NCI-H526 treated with DMSO at 0.1 percent for 48 hours (cell line): ENCODE measurements around the gene PPP1R13B.
"Not testable (repeated sequence)": the region's sequence is repeated elsewhere in the genome, so short reads cannot be mapped to it uniquely, and the experiment has no call there.

Experiments used
- DNase-seq: peaks from one replicate; lab custom pipeline; 2025; lab: John Stamatoyannopoulos, UW

PPP1R13B gene, protein sequence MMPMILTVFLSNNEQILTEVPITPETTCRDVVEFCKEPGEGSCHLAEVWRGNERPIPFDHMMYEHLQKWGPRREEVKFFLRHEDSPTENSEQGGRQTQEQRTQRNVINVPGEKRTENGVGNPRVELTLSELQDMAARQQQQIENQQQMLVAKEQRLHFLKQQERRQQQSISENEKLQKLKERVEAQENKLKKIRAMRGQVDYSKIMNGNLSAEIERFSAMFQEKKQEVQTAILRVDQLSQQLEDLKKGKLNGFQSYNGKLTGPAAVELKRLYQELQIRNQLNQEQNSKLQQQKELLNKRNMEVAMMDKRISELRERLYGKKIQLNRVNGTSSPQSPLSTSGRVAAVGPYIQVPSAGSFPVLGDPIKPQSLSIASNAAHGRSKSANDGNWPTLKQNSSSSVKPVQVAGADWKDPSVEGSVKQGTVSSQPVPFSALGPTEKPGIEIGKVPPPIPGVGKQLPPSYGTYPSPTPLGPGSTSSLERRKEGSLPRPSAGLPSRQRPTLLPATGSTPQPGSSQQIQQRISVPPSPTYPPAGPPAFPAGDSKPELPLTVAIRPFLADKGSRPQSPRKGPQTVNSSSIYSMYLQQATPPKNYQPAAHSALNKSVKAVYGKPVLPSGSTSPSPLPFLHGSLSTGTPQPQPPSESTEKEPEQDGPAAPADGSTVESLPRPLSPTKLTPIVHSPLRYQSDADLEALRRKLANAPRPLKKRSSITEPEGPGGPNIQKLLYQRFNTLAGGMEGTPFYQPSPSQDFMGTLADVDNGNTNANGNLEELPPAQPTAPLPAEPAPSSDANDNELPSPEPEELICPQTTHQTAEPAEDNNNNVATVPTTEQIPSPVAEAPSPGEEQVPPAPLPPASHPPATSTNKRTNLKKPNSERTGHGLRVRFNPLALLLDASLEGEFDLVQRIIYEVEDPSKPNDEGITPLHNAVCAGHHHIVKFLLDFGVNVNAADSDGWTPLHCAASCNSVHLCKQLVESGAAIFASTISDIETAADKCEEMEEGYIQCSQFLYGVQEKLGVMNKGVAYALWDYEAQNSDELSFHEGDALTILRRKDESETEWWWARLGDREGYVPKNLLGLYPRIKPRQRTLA

DNA sequence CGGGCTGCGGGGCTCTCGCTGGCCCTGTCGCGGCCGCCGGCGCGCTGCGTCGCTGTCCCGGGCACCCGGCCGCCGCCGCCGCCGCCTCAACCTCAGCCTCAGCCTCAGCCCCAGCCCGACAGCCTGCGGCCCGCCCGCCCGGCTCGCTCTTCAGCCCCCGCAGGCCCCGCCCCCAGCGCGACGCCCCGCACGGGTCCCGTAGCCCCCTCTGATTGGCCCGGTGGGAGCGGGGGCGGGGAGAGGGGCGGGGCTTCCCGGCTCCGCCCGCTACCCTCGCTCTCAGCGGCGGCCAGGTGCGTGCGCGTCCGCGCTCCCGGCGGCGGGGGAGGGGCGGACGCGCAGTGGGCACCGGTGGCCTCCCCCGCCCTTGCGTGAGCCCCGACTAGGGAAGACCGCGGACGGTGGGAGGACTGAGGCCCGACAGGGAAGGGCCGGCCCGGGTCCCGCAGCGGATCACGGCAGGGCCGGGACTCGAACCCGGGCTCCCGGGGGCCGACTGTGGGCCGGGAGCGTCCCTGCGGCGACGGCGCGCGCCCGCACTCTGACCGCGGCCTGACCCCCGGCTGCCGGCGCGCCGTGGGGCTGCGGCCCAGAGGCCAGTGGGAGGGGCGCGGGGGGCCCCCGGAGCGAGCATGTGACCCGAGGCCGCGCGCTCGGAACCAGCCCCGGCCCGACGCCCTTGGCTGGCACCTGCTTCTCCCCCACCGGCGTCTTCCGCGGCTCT lies at the start of gene PPP1R13B:
Gene PPP1R13B (minus strand): TSS at position 125 of the 724 bp plus-strand sequence. CDS start 268 bp downstream, outside the sequence.
- peak; percentile 71 for DNase-seq

GRCh38 chr14:103896578-103896977 lies 49.2 kb upstream of the PPP1R13B start:
- DNase-seq = no peak

- DNase-seq = no peak
These were observed 47.3 kb upstream of the PPP1R13B start for GRCh38 chr14:103894723-103895059.

DNA sequence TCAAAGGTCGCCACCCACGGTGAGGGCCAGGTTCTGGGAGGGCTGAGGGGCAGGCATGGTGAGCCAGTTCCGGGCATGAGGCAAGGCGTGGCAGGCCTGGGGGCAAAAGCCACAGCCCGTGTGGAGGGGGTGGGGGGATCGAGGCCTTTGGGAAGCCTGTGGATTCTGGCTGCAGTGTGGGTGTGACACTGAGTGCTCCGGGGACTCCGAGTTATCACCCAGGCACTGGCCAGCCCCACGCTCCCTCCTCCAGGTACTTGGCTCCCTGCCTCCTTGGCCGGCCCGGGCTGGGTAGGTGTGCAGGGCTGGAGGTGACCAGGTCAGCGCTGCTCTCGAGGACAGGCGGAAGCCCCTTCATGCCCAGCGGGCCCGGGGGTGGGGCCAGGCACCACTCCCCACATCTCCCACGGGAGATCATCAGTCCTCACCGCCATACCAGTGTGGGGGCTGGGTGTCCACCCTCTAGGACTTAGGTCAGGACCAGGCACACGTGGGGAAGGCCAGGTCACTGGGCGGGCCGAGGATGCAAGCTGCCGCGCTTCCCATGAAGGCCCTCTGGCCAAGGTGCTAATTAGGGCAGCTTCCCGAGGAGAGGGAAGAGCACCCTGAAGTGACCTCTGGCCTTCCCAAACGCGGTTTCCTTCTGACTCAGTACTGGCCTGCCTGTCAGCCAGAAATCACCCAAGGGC lies 46.8 kb upstream of the PPP1R13B start:
- no peak for DNase-seq

GRCh38 chr14:103892247-103892646 lies 44.9 kb upstream of the PPP1R13B start:
- DNase-seq = no peak

DNA sequence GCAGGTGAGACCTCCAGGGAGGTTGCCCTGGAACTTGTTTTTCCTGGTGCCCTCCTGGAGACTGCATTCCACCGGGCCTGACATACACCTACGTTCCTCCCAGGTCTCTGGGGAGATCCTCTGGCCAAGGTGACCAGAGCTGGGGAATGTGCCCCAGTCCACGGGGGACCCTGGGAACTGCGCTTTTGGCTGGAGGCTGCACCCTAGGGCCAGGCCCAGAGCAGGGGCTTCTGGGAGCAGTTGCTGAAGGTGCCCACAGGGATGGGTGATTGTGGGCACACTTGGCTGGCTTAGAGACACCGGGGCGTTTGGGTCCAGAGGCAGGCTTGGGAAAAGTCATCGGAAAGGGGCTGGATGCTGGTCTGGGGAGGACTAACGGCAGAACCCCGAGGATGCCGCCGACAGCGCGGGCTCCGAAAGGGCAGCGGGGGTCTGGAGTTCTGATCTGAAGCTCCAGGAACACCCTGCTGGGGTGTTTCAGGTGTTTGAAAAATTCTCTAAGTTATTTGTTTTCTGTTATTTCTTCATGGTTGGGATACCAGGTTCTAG lies 44.4 kb upstream of the PPP1R13B start:
- no peak for DNase-seq

DNA sequence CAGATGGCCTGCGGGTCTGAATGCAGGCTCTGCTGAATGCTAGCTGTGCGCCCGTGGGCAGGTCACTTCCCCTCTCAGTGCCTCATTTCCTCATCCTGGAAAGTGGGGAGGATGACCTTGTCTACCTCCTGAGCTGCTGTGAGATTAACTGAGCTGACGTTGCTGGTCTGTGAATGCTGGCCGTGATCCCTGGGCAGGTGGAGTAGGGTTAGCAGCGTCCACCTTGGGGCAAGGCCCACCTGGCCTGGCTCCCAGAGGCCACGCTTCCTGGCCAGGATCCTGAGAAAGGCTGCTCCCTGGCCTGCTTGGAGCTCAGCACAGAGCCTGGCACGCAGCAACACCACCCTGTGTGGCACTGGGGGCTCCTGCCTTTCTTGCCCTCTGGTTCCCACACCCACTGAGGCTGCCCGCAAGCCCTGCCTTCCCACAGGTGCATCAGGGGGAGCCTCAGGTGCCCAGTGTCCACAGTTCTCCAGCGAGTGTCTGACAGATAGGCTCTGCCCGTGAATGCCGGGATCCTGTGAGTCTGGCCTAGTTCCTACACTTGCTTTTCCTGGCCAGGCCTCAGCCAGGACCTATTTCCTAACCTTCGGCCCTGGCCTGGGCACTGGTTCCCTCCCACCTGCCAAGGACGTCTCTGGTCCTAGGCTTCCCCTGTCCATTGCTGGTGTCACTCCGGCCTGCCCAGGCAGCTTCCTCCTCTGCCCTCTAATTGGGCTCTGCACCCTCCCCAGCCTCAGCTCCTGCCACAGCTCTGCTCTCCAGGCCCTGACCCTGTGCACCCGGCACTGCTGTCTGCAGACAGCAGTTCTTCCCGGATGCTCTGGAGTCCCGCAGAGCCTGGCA lies 43.7 kb upstream of the PPP1R13B start:
- DNase-seq = no peak

DNA sequence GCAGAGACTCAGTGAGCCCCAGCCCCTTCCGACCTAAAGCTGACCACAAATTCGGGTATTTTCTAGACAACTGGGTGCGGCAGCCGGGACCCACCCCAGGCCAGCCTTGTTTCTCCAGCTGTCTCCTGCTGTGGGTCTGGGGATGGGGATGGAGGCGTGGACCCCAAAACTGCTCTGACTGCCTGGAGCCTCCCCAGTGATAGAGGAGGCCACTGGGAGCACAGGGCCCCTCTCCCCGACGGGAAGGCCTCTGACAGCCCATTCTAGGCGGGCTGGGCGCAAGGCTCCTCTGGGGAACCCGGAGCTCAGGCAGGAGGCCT lies 42.6 kb upstream of the PPP1R13B start:
- no peak for DNase-seq

GRCh38 chr14:103889313-103890051 lies 42.1 kb upstream of the PPP1R13B start:
- DNase-seq = no peak

DNA sequence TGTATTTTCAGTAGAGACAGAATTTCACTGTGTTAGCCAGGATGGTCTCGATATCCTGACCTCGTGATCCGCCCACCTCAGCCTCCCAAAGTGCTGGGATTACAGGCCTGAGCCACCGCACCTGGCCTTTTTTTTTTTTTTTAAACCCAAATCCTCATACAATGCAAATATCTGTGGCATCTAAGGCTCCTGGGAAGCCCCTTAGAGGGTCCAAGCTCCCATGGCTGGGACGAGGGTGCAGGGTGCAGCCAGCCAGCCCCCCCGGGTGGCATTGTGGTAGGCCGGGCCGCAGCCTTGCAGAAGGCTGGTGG lies 41.6 kb upstream of the PPP1R13B start:
- DNase-seq = not testable (repeated sequence)

DNA sequence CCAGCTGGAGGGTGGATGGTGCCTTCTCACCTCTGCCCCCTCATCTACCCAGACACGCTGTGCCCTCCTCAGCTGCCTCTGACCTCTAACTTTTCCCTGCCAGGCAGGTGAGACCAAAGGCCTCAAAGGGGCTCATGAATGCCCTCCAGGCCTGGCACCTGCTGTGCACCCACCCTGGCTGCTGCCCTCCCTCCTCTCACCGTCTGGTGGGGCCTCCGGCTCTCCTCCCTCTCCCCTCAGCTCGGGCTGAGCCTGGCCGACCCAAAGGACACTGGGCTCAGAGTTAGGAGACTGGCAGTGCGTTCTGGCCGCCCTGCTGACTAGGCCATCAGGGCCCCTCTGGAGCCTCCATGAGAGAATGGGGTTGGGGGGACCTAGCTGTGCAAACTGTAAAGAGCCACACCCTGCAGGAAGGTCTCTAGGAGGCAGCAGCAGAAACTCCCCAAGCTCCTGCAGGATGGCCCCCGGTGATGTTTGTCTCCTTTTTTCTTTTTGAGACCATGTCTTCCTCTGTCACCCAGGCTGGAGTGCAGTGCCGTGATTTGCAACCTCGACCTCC lies 40.3 kb upstream of the PPP1R13B start:
- DNase-seq = no peak

DNA sequence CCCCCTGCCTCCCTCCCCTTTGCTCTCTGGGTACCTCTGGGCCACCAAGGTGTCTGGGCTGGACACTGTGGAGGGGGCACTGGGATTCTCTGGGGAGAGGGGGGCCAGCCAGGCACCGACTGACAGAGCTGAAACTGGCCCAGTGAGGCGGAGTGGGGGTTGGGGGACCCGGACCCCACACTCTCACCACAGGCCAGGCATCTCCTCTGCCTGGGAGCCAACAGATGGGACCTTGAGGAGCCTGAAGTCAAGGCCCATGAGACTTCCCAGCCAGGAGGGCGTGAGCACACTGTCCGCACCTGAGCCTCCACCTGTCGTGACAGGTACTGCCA lies 39.8 kb upstream of the PPP1R13B start:
- no peak for DNase-seq

DNA sequence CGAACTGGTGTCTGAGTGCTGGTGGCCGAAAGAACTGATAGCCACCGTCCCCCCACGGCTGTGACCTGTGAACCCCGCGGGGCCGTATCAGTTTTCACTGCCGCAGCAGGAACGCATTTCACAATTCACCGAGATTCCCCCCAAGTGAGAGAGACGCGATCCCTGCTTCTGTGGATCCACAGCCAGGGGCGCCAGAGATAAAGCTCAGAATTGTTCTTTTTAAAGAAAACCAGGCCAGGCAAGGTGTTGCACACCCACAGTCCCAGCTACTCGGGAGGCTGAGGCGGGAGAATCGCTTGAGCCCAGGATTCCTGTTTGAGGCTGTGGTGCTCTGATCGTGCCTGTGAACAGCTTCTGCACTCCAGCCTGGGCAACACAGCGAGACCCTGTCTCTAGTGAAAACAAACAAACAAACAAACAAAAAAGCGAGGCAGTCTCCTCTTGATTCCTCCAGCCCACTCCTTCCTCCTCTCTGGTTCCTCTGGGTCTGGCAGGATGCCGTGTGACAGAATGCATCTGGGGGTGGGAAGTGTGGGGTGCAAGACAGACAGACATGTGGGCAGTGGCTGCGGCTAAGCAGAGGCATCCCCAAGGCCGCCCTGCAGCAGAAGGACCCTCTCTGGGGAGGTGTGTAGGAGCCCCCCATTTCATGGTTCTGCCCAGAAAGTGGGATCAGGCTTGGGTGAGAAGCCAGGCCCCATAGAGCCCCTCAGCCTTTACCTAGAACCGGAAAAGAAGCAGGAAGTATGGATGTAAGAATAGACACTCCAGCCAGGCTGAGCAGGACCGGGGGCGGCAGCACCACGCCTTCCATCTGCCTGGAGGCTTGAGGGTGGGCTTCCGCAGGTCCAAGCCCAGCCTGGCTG lies 39.2 kb upstream of the PPP1R13B start:
- no peak for DNase-seq

DNA sequence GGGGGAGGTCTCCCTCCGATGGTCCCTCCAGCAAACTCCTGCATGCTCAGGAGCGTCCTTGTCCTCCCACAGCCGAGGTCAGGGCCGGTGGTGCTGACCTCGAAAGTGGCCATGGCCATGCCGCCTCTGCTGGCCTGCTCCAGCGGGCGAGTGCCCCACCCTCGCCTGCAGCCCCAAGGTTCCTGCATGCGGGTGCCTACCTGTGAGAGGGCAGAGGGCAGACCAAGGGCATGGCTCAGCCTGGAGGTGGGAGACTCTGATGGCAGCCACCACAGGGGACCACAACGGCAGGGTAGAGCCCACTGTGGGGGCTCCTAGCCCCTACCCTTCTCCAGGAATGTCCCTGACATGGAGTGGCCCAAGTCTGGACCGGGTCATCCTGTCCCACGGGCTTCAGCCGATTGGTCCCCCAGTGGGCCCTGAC lies 38.1 kb upstream of the PPP1R13B start:
- no peak for DNase-seq

- no peak for DNase-seq
These were observed 37.5 kb upstream of the PPP1R13B start for GRCh38 chr14:103884854-103885253.

GRCh38 chr14:103883263-103883523 lies 35.8 kb upstream of the PPP1R13B start:
- DNase-seq = no peak

DNA sequence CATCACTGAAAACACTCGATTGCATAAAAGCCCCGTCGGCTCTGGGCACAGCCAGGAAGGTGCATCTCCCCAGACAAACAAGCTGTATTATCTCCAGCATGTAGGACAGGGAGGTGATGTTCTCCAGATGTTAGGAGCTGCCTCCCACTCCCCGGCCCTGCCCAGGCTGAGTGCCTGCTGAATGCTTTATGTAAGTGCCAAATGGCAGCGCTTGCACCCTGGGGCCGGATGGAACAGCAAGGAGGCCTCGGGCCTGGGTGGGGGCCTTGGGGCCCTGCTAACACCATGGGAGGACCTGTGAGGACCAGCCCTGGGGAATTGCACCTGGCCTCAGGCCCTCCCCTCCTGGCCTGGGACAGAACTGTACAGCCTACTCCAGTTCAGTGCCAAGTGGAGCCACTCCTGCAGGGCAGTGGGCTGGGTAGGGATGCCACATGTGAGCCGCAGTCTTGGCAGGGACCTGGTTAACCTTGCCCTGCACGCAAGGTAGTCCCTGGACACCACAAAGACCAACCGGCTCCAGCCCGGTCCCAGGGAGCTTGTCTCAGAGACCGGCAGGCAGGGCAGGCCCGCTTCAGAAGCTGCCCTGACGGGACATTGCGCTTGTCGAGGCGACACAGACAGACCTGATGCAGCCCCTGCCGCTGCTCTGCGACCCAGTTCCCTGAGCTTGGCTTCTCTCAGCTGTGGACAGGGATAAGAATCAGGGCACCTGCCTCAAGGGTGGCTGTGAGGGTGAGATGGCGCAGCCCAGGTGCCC lies 35.3 kb upstream of the PPP1R13B start:
- DNase-seq = no peak
